K562 (cell line): ENCODE results near the gene HES4. TPM values are rescaled to one million over a fixed set of nuclear protein-coding genes. Genes with fewer than 3 reads are reported as not detected.

Experiments
- ATAC-seq: fragments of 200-7000 bp; cut with Tn5 transposase; 3 replicates; pipeline ENCODE4 v1.9.1; 2020; ENCODE audit warnings: moderate library complexity
- BruUV-seq: library from RNA; stranded (reverse); fragments of 400-500 nt; replicated peaks from 2 replicates; lab custom pipeline; 2021; lab: Mats Ljungman, UMichigan
- CTCF ChIA-PET: fragments of 300-600 bp; formaldehyde crosslinking; extraction: SDS; loops from one replicate; lab custom pipeline; 2021; ENCODE audit warnings: low intra/inter-chr PET ratio; lab: Yijun Ruan, JAX
- POLR2A ChIA-PET: fragments of 300-600, 350-650 bp; sonication (Branson Sonifier 250); formaldehyde crosslinking; extraction: SDS; loops from one replicate; lab custom pipeline; 2021; ENCODE audit warnings: antibody characterized with exemption, inconsistent platforms; lab: Yijun Ruan, JAX
- DNase-seq, 4 experiments: peaks; one replicate each; pipeline versions ENCODE4 v3.0.0 to v3.0.0-alpha.2; 2011 to 2018; ENCODE audit warnings: low spot score in 3 of 4, mixed read lengths in 3 of 4; ENCODE audit errors: extremely low read depth in 1 of 4
- FAIRE-seq: peaks from 2 replicates; lab custom pipeline; 2011; peaks lifted over from hg19 to GRCh38; lab: Jason Lieb, UNC
- H2AFZ ChIP-seq: 2 replicates; pipeline ENCODE4 v1.6.0; 2011; ENCODE audit warnings: low read depth, low read length, control low read depth, inconsistent platforms
- H3K27ac ChIP-seq: fragments of 200-600 bp; 3 replicates; pipeline ENCODE4 v1.8.0; 2011; ENCODE audit warnings: low read depth, mild to moderate bottlenecking, control low read depth, inconsistent platforms, low read length, moderate library complexity, mixed read lengths; ENCODE audit errors: extremely low read depth
- H3K27me3 ChIP-seq, 2 experiments: fragments of 300-600 bp in 1 of 2; 2 replicates in 1 of 2; 3 replicates in 1 of 2; pipeline versions ENCODE4 v1.6.0 to v1.8.0; 2011; ENCODE audit warnings: inconsistent platforms in 2 of 2, low read length in 2 of 2, mild to moderate bottlenecking in 1 of 2, mixed read lengths in 1 of 2, moderate library complexity in 1 of 2; ENCODE audit not compliant: control insufficient read depth in 2 of 2, insufficient read depth in 2 of 2
- H3K36me3 ChIP-seq: fragments of 300-600 bp; 3 replicates; pipeline ENCODE4 v1.8.0; 2011; ENCODE audit warnings: mild to moderate bottlenecking, low read length, inconsistent platforms; ENCODE audit not compliant: control insufficient read depth, insufficient read depth
- H3K4me1 ChIP-seq, 2 experiments: fragments of 200-600 bp in 1 of 2; replicated peaks in 1 of 2; 2 replicates in 1 of 2; 3 replicates in 1 of 2; pipeline versions ENCODE4 v1.5.1 to v1.8.0; 2011; ENCODE audit warnings: inconsistent platforms in 2 of 2, low read length in 2 of 2, mild to moderate bottlenecking in 1 of 2, mixed read lengths in 1 of 2, moderate library complexity in 1 of 2; ENCODE audit not compliant: control insufficient read depth in 2 of 2, insufficient read depth in 2 of 2
- H3K4me2 ChIP-seq: 2 replicates; pipeline ENCODE4 v1.6.1; 2011; ENCODE audit warnings: low read length, control low read depth, inconsistent platforms, mixed read lengths; ENCODE audit not compliant: insufficient read depth
- H3K4me3 ChIP-seq: fragments of 200-600 bp; sonication (generic), shearing (Covaris generic); 2 replicates; pipeline ENCODE4 v1.5.1; 2016; ENCODE audit warnings: control low read depth, inconsistent platforms
- H3K79me2 ChIP-seq: fragments of 200-600 bp; 3 replicates; pipeline ENCODE4 v1.8.0; 2011; ENCODE audit warnings: low read length, inconsistent platforms; ENCODE audit not compliant: control insufficient read depth, insufficient read depth
- H3K9ac ChIP-seq, 2 experiments: 2 replicates each; pipeline versions ENCODE4 v1.6.0 to v1.6.1; 2011; ENCODE audit warnings: low read depth in 2 of 2, low read length in 2 of 2, control low read depth in 1 of 2, inconsistent platforms in 1 of 2, mild to moderate bottlenecking in 1 of 2, mixed read lengths in 1 of 2; ENCODE audit not compliant: insufficient read depth in 1 of 2
- H3K9me1 ChIP-seq: one replicate; pipeline ENCODE4 v1.6.0; 2011; ENCODE audit warnings: inconsistent platforms, mild to moderate bottlenecking, low read length, moderate library complexity; ENCODE audit not compliant: control insufficient read depth, insufficient read depth
- H3K9me3 ChIP-seq: replicated peaks from 2 replicates; pipeline ENCODE4 v1.5.1; 2011; ENCODE audit warnings: low read depth, low read length, inconsistent platforms; ENCODE audit not compliant: control insufficient read depth, insufficient read depth
- H4K20me1 ChIP-seq: replicated peaks from 2 replicates; pipeline ENCODE4 v1.6.1; 2011; ENCODE audit warnings: low read length, inconsistent platforms, mixed read lengths; ENCODE audit not compliant: control insufficient read depth, insufficient read depth
- ARHGAP35 ChIP-seq: fragments of 450-650 bp; IDR thresholded peaks from 2 replicates; pipeline ENCODE4 v1.6.1; 2018; ENCODE audit not compliant: partially characterized antibody
- BRD9 ChIP-seq: fragments of 450-650 bp; IDR thresholded peaks from 2 replicates; pipeline ENCODE4 v1.6.1; 2018; ENCODE audit warnings: low read depth; ENCODE audit not compliant: partially characterized antibody
- CREB5 ChIP-seq: fragments of 250-450 bp; sonication (Bioruptor Pico); IDR thresholded peaks from 2 replicates; pipeline ENCODE4 v1.5.0; 2020; ENCODE audit warnings: mild to moderate bottlenecking
- DMBX1 ChIP-seq: fragments of 250-450 bp; sonication (Bioruptor Pico); IDR thresholded peaks from 2 replicates; pipeline ENCODE4 v1.8.0; 2022; ENCODE audit warnings: inconsistent platforms, mild to moderate bottlenecking, moderate library complexity, borderline replicate concordance
- E2F4 ChIP-seq: sonication (generic); formaldehyde crosslinking; IDR thresholded peaks from 2 replicates; pipeline ENCODE4 v1.8.0; 2022; ENCODE audit warnings: mild to moderate bottlenecking, low read depth, missing genetic modification reagents
- GATAD2B ChIP-seq: fragments of 450-650 bp; IDR thresholded peaks from 2 replicates; pipeline ENCODE4 v1.6.1; 2017; ENCODE audit warnings: mild to moderate bottlenecking, borderline replicate concordance
- MIER1 ChIP-seq: fragments of 450-650 bp; IDR thresholded peaks from 2 replicates; pipeline ENCODE4 v1.6.1; 2016; ENCODE audit warnings: antibody characterized with exemption, mild to moderate bottlenecking, low read depth
- SP2 ChIP-seq: IDR thresholded peaks from 2 replicates; pipeline ENCODE4 v1.6.1; 2011; ENCODE audit warnings: mild to moderate bottlenecking, low read depth, low read length, moderate library complexity; ENCODE audit not compliant: poor library complexity, severe bottlenecking; ENCODE audit errors: extremely low read depth
- SRF ChIP-seq, 2 experiments: fragments of 250-450, 450-650 bp in 1 of 2; sonication (Bioruptor Pico) in 1 of 2; sonication (generic) in 1 of 2; formaldehyde crosslinking; IDR thresholded peaks; 2 replicates each; pipeline versions ENCODE4 v1.5.0 to v1.5.1; 2020 to 2022; ENCODE audit warnings: mild to moderate bottlenecking in 1 of 2, missing genetic modification reagents in 1 of 2
- ZNF174 ChIP-seq: fragments of 250-450 bp; sonication (Bioruptor Pico); IDR thresholded peaks from 2 replicates; pipeline ENCODE4 v1.4.0; 2020; ENCODE audit warnings: mild to moderate bottlenecking
- ZNF444 ChIP-seq: fragments of 250-450 bp; sonication (Bioruptor Pico); IDR thresholded peaks from 2 replicates; pipeline ENCODE4 v1.4.0; 2020; ENCODE audit warnings: mild to moderate bottlenecking, moderate library complexity
- WGBS: fragments of 100-300 bp; shearing (Covaris generic); methylation state at CpG from one replicate; pipeline ENCODE4 v1.1.6; 2016; ENCODE audit warnings: low coverage, mixed read lengths; ENCODE audit not compliant: insufficient coverage; ENCODE audit errors: missing lambda C conversion rate; 5-methylcytosine and 5-hydroxymethylcytosine counted together
- in situ Hi-C: fragments of 300-500 bp; cut with MboI; formaldehyde crosslinking; loops from 4 replicates; pipeline ENCODE4 v1.15.0; 2018; ENCODE audit warnings: inconsistent platforms, mixed read lengths
- intact Hi-C: fragments of 100-400 bp; cut with micrococcal nuclease; formaldehyde crosslinking; loops from 2 replicates; pipeline ENCODE4 v1.14.2; 2022
- polyA plus RNA-seq, 8 experiments: library from polyadenylated mRNA; depleted of rRNA in 4 of 8; stranded (reverse) in 5 of 8; unstranded in 3 of 8; fragments of >200 nt; fragmentation: Nextera tagmentation in 2 of 8; fragmentation: Illumina TruSeq in 1 of 8; extraction: Ambion mirVana in 2 of 8; extraction: Trizol in 1 of 8; gene quantifications; 2 replicates each; pipeline versions ENCODE4 v1.2.1 to v1.2.3, GENCODE V29; 2011 to 2014; ENCODE audit warnings: inconsistent platforms in 1 of 8, missing spikeins in 1 of 8
- total RNA-seq, 7 experiments: library from RNA; depleted of rRNA in 6 of 7; stranded (reverse); fragments of >200 nt in 6 of 7; fragmentation: Illumina TruSeq in 2 of 7; extraction: Trizol in 2 of 7; gene quantifications; 2 replicates each; pipeline versions ENCODE4 v1.2.1 to v1.2.3, GENCODE V29; 2011 to 2021; ENCODE audit warnings: low replicate concordance in 1 of 7
- TF ChIP-seq, protein P1 (sequence below), 2 experiments: fragments of 450-650 bp; conservative IDR thresholded peaks; 2 replicates each; pipeline ENCODE4 v1.6.1; 2017; ENCODE audit warnings: mild to moderate bottlenecking in 2 of 2, moderate library complexity in 2 of 2

Gene HES4
- total and polyA plus RNA-seq, 9 of the 15 experiments (the other 6 are each of a cell fraction or from before 2014, with no cell fraction given) = 0.21 to 43.7 (median 5.3) TPM; not detected in 2

DNA sequence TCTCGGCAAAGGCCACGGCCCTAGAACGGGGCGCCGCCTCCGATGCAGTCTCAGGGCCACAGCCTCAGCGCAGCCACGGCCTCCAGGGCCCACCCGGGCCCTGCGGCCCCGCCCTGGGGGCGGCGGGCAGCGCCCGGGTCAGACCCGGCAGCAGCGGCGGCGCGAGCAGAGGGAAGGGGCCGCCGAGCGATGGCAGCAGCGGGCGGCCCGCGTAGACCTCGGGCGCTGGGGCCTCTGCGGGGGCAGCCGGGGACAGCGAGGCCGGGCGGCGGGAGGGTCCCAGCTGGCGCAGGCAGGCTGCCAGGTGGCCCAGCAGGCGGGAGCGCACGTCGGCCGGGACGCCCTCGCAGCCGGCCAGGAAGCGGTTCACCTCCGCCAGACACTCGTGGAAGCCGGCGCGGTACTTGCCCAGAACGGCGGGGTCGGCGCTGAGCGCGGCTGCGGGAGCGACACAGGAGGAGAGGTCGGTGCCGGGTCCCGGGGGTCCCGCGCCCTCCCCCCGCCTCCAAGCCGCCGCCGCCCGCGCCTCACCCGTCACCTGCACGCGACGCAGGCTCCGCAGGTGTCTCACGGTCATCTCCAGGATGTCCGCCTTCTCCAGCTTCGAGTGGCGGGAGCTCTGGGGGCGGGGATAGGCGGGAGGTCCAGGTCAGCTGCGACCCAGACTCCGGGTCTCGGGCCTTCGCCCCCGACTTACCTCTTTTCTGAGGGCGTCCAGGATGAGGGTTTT is 737 bp downstream of the HES4 start:
- intact Hi-C loops (no loop called here), in situ Hi-C loops (no loop called here)
- peak overlapping the region; percentile 66; the same call in 1 of the 2 replicates for H2AFZ ChIP-seq
- H4K20me1 ChIP-seq = peaks cover 13% of the 10 kb centered on the region; the same call in 1 of the 2 replicates
- peaks cover 0 to 8% of the 10 kb centered on the region in 2 experiments; a peak in 1 of 5 replicates for H3K27me3 ChIP-seq
- under 1% methylated on average over 80 of the region's 86 CpGs for WGBS
- TSS peak; percentile 76 for BruUV-seq
- DNase-seq (peak; percentile 61 to 70 (median 66)), ATAC-seq (peak; percentile 4; the same call in 2 of the 3 replicates), FAIRE-seq (peak; percentile 51)
- peak overlapping the region; percentile 95 for H3K27ac ChIP-seq
- H3K4me1 ChIP-seq = peaks cover 17 to 82% of the 10 kb centered on the region in 2 experiments
- peak overlapping the region; percentile 86 to 99 for H3K9ac ChIP-seq
- ChIA-PET CTCF (no interaction called here), POLR2A (interaction anchor here (1.5 kb wide), 1 partner anchor 18 kb away, joined by 3 read pairs; no protein-coding TSS in a partner anchor)
- peak overlapping the region; percentile 52 for H3K4me3 ChIP-seq
- H3K9me3 ChIP-seq = no peaks in the 10 kb centered on the region
- H3K79me2 ChIP-seq = peaks cover 16% of the 10 kb centered on the region; the same call in 2 of the 3 replicates
- H3K36me3 ChIP-seq = no peaks in the 10 kb centered on the region
- H3K9me1 ChIP-seq = no peaks in the 10 kb centered on the region
- peak overlapping the region; percentile 77 for H3K4me2 ChIP-seq
- TF ChIP-seq BRD9 (no peak), SP2 (no peak), MIER1 (no peak), ZNF444 (no peak), CREB5 (CRISPR knock-in tag) (no peak), GATAD2B (peak; percentile 91; the same call in 1 of the 2 replicates), ARHGAP35 (no peak), DMBX1 (CRISPR knock-in tag) (0 out of 2 replicates have a peak, but pooled peaks have one; percentile 10), E2F4 (CRISPR knock-in tag) (no peak), ZNF174 (CRISPR knock-in tag) (no peak), SRF (CRISPR knock-in tag; IDR thresholded peaks at IDR 0.05) (no peak)
- TF ChIP-seq, protein P1, sequence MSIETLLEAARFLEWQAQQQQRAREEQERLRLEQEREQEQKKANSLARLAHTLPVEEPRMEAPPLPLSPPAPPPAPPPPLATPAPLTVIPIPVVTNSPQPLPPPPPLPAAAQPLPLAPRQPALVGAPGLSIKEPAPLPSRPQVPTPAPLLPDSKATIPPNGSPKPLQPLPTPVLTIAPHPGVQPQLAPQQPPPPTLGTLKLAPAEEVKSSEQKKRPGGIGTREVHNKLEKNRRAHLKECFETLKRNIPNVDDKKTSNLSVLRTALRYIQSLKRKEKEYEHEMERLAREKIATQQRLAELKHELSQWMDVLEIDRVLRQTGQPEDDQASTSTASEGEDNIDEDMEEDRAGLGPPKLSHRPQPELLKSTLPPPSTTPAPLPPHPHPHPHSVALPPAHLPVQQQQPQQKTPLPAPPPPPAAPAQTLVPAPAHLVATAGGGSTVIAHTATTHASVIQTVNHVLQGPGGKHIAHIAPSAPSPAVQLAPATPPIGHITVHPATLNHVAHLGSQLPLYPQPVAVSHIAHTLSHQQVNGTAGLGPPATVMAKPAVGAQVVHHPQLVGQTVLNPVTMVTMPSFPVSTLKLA (conservative IDR thresholded peaks at IDR 0.05) = no peak
